ENCODE data around the gene KCNT1.

KCNT1 gene

DNA sequence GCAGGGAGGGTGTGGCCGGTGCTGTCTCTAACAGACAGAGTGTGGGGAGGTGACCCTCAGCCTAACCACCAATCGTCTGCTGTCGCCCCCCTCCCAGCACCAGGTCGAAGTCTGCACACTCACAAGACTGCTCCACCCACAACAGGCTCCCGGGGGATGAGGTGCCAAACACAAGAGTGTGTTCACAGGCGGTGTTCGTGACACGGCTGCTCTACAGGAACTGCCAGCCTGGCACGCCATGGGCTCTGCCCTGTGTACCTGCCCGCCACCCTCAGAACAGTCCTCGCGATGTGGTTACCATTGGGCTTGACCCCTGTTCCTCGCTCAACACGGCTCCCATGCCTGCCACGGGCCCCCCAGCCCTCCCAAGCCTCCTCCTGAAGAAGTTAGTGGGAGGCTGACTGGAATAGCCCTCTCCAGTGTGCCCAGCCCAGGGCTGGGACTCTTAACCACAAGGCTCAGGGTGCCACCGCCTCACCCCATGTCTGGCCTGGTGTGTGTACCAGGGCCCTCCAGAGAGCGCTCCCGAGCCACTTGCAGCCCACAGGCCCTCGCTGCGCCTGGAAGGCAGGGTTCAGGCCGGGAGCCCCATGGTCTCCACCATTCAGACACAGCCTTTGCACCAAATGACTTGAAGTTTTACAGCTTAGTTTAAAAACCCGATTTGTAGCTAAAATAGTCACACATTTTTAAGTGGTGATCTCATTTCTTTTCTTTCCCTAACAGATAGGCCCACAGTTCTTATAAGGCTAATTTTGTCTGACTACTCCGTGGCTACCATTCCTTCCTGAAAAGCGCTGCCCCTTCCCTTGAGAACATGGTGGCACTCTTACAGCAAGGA is 102.8 kb downstream of the KCNT1 start:
- DNase-seq: no peak

DNA sequence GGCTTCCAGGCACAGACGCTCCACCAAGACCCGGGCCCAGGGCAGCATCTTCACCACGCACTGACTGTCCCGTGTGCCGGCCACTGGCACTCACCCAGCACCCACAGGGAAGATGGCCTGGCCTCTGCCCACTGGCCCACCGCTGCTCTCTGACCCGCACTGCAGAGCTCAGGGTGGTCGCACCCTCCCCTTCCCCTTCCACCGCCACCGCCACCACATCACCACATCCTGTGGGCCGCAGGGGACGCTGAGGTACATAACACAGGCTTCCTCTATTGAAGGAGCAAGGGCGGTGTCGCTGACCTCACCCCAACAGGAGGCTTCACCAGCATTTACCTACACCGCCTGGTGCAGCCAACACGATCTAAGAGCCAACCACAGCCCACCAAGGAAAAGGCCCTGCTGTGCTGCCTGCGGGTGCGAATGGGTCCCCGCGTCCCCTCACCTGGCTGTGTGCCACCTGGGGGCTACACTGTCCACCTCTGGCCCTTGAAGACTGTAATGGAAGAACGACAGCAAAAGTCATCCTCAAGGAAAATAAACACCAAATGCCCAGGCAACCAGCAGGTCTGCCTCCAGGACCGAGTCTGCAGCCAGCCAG is 103.5 kb downstream of the KCNT1 start:
- no peak for DNase-seq

DNA sequence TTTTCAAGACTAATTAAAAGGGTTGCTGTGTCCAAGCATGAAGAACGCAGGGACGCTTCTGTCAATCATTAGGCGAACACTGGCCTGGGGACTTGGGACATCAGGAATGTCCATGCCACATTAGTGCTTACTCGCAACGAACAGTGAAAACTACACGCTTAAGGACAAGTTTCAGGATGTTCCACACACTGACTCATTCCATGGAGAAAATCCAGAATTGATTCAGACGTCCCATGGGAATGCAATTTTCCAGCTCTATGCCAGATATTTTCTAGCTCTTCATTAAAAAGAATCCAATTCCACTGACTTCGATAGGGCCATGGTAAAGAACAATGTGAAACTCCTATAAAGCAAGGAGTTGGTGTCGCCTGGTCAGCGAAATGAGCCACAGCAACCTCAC is 107.2 kb downstream of the KCNT1 start:
- DNase-seq: no peak

DNA sequence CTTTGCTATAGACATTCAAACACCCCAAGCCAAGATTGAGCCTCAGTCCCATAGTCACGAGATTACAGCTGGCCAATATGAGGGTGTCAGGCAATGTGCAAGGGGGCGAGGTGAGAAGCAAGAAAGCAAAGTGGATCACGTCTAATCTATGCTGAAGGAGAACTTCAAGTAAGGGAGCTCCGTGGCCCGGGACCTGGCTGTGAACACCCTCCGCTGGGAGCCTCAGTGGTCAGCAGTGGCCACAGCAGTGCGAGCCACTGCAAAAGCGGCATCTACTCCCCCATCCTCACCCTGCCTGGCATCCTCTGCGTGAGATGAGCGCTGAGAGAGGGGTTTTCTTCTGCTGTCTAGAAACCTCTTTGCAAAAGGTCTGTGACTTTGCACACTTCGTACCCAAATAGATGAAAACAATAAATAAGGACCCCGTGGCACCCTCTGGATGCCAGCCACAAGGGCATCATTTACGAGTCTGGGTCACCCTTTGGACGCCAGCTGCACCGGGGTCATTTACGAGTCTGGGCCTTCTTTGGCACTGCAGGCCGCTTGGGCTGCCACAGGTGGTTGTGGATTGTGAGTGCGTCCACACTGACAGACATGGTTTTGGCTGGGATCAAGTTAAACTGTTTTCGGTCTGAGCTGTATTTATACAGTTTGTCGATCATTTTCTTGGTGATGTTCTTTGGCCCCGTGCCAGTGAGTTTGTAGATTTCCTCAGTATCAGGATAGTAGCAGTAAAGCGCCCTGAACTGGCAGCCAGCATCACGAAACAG is 109.0 kb downstream of the KCNT1 start:
- DNase-seq: no peak

DNA sequence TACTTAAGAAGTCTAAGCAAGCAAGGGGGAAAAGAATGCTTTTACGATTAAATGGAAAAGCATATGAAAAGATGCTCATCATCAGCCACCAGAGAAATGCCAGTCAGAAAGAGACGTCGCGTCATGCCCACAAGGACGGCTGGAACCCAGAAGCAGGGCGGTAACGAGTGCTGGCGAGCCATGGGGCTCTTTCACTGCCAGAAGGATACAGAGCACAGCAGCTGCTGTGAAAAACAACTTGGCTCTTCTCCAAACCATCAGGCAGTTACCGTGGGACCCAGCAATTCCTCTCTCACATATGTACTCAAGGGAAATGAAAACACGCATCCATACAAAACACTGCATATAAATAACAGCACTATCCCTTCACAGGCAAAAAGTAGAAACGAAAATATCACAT is 109.8 kb downstream of the KCNT1 start:
- no peak for DNase-seq

DNA sequence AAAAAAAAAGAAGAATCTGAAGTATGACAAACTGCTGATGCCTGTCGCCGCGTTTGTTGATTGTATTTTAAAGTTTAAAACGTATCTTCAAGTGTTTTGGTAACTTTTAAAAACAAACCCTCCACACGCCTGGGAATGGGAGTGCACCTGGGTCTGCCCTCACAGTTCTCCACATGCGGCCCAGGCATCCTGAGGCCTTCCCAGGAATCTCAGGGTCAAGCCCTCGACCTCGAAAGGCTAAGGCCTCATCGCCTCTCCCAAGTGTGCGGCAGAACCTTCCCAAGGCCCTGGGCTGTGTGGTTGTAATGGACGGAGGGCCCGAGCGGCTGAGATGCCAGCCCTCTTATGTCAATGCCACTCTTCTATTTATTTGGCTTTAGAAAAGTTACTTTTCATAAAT is 111.0 kb downstream of the KCNT1 start:
- DNase-seq: no peak

DNA sequence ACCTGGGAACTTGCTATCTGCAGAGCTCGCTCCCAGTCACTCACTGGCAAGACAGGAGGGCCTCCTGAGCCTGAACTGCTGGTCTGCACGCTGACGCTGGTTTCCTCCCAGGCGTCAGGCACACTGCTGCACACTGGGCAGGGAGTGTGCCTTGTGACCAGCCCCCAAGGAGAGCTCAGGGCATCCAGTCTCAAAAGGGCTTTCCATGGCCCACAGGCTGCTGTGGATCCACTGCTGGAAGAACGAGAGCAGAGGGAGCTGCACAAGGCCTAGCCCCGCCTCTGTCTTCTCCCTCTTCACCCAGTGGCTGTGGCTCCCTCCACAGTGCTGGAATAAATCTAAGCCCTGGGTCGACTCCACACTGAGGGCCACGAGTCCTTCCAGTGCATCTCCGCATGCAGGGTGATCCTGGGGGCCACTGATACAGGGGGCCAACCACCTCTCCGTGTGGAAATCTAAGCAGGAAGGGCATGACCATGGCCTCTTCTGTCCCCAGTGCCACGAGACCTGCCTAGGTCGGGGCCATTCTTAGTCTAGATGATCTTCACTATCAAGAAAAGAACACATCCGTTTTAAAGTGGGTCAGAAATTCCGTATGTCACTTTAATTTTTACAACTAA is 111.8 kb downstream of the KCNT1 start:
- DNase-seq: no peak

DNA sequence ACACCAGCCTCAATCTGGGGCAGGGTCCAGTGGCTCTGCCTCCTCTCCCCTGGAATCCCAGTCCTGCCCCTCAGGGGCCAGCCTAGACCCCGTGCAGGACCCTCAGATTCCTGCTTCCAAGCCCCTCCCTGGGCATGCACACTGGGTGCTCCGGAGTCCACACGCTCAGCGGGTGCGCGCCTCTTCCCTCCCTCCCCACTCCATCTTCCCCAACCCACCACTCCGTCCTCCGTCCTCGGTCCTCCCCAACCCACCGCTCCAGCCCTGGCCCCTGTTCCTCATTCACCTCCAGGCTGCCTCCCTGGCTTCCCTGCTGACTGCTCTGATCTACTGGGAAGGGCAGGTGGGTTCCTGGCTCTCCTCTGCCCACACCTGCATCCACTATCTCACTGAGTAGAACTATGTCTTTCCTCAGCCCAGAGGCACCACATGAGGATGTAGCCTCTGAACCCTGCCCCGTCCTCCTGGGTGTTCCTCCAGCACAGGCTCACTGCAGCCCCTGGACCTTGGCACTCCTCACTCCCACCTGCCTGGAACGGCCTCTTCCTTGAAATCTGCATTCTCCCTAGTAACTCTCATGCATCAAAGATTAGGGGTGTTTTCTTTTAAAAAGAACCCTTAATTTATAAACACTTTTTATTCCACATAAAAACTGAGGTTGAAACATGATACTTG is 112.6 kb downstream of the KCNT1 start:
- DNase-seq: no peak

DNA sequence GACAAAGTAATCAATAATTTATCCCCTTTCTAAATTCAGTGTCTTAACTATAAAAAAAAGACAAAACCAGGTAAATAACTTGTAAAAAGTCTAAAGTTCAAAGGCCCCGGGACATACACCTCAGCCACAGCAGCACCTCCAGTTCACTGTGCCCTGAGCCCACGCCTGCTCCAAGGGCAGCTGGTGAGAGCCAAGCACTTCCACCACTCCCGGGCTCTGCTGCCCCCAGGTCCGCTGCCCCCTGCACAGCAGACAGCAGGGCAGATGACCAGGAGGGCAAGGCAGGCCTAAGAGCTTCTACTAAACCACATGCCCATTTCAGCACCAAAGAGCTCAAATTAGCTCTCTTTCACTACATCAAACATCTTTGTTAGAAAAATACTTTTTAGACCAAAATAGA is 113.4 kb downstream of the KCNT1 start:
- no peak for DNase-seq

DNA sequence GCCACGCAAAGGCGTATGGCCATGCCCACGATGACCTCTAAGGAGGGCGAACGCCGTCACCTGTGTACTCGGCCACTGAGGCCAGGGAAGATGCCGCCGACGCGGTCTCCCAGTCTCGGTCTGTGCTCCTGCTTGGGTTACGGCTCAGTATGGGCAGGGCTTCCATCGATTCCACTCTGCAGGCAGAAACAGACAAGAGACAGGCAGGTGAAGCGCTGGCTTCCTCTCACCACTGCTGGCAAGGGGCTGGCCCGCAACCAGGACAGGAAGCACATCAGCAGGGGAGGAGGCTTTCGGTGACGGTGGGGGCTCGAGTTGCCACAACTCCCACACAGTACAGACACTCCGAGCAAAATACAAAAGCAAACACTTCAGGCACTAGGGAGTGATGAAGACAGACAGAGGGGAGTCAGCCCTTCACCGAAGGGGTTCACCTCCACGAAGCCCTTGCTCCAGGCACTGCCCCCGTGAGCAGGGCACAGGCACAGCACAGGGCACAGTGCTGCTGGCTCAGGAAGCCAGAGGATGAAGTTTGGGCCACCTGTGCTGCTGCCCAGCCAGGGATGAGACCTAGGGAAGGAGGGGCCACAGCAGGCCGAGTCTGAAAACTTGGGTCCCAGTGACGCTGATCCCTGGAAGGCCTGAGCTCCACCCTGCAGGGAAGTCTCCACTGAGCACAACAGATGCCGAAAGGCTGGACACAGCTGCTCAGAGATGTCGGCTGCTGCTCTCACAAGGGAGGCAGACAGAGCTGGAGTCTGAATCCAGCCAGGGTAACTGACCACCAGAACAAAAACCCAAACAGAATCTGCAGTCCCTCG is 114.1 kb downstream of the KCNT1 start:
- DNase-seq: no peak

DNA sequence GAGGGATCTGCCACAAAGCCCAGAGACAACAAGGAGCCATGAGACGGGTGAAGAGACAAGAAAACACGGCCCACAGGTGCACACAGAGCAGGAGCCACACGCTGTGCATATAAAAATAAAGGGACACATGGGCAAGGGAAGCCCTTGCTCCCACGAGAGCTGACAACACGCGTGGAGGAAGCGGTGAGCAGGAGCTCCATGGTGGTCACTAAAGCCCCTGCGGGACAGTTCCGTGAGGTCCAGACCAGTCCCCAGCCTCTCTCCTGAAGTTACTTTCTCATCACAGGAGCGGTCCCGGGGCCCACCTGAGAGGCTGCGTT is 114.6 kb downstream of the KCNT1 start:
- DNase-seq: no peak

DNA sequence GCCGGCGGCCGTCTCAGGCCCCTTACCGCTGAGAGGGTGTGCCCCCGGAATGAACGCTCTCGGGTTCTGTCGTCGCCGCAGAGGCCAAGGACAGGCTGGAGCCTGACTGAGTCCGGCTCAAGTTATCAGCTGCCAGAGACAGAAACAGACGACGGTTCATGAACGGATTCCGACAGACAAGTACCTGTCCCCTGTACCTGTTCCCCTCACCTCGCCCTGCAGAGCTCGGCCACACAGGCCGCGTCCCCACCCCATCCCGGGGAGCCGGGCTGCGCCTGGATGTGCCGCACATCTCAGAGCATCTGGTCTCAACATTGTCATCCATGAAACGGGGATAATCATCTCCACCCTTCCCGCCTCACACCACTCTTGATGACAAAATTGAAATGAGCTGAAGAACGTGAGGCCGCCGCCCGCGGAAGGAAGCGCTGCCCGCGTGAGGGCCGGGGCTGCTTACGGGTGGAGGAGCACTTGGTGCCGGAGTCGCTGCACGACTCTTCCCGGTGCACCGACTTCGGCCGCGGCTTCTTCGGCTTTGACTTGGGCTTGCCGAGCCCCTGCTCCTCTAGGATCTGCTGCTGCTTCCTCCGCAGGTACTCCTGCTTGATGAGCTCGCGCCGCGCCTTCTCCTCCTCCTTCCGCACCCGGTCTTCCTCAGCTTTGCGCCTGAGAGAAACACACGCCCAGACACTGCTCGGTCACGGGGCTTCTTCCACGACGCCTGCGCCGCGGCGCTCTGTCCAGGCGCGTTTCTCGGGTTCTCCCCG is 116.1 kb downstream of the KCNT1 start:
- no peak for DNase-seq

DNA sequence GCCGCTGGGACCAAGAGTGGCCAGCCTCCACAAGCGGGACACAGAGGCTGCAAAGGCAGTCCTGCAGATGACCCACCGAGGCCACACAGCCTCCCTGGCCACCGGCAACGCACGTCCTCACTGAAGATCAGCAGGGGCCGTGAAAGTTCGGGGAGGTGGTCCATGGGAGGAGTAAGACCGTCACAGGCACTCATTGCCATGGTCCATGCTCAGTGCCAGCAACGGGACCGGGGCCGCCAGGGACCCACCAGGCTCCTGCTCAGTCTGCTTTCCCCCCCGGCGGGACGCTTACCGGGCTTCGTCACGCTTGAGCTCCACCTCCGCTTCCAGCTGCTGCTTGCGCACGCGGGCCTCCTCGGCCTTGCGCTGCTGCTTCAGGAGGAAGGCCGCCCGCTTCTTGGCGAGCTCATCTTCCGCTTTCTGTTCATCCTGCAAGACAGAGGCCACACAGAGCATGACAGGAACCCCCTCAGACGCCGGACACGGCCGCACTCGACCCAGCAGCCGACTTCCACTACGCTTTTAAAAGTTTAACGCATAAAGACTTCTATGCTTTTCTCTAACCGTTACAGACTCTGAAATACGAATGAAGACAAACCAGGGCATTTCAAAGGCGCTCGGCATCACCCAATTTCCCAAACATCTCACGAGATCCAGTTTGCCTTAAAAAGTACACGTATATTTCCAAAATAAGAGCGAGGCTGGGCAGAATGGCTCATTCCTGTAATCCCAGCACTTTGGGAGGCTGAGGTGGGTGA is 116.9 kb downstream of the KCNT1 start:
- DNase-seq: no peak

DNA sequence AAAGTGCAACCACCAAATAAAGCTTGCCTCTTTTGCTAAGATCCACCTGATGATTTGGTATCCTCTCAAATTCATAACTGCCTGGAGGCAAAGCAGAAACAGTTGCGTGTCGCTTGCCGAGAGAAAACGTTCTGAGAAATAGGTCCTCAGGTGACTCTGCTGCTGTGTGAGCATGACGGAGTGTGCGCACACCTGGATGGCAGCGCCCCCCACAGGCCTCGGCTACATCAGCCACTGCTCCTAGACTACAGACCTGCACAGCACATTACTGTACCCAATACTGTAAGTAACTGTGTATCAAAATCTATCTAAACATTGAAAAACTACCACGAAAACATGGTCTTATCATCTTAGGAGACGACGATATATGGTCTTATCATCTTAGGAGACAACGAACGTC is 117.9 kb downstream of the KCNT1 start:
- no peak for DNase-seq

DNA sequence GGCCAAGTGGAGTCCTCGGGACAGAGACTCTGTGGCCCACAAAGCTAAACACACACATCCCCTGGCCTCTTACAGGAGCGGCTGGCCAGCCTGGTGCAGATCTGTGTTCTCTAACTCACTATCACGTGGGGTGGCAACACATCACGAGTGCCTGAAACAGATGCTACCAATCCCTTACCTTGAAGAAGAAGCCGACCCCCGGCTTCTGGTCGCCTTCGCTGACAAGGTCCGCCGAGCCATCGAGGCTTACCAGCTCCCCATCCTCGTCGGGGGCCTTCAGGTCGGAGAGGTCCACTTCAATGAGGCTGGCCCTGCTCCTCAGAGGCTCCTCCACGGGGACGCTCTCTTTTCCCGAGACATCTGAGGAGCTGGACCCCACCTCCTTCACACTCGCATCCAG is 118.7 kb downstream of the KCNT1 start:
- DNase-seq: no peak

DNA sequence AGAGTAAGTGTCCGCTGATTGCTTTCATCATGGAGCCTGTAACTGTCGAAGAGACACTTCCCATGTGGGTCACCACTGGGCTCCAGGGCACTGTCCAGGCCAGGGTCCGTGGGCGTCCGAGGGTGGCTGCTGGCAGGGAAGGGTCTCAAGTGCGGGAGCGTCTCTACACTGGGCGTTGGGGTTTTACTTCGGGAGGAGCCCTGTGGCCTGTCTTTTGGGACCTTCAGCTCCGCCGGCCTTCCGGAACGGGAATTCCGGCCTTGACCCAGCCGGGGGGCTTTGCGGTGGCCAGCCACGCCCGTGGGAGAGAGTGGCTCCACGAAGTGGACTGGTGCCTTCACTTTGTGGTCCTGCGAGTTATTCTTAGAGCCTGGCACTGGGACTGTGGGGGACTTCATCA is 119.1 kb downstream of the KCNT1 start:
- no peak for DNase-seq

DNA sequence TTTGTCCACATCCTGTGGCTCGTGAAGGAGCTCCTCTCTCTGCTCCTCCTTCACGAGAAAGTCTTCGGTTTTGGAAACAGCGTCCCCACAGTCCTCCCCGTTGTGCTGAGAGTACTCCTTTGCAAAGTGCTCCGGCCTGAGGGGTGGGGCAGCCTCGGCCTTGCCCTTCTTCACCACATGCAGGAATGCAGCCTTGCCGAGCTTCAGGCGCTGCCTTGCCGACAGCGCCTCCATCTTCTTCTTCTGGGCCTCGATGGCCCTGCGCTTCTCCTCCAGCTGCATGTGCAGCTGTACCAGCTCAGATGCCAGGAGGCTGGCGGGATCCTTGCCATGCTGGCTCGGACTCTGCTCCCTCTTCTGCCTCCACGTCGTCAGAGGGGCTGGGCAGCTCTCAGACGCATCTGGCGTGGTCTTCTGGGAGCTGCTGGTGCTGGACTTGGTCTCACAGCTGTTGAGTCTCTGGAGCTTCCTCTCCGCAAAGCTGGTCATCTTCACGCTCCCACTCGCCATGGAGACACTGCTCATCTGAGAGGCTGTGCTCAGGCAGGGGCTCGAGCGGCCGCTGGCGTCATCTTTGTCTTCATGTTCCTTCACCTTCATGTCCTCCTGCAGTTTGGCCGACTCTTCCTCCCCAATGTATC is 119.9 kb downstream of the KCNT1 start:
- DNase-seq: no peak

DNA sequence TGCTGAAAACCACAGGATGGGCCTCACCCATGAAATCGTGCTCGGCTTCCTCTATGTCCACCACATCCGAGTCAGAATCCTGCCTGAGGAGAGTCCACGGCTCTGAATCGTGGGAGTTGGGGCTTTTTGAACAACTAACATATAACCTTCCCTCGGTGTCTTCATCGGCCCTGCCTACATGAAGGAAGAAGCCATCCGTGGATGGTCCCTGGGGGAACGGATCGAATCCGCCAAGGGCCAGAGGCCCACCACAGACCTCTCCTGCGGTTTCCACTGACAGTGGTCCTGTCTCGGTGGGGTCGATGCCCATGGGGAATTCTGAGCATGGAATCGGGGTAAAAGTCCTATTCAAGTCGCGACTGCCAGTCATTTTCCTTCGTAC is 120.4 kb downstream of the KCNT1 start:
- DNase-seq: no peak

DNA sequence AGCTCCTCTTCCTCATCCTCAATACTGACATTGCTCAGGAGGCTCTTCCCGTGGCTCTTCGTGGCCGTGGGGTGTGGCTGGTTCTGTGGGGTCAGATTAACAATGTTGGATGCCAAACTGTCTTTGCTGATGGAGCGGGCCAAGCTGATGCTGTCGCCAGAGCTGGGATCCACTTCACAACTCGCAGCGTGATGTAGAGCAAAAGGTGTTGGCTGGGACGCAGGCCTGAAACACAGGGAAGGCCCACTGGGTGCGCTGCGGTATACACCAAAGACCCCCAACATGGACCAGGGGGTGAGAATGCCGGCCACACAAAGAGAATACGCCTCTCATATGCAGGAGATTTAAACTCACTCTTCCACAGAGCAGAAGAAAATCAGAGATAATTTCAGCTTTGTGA is 121.1 kb downstream of the KCNT1 start:
- DNase-seq: no peak
